ENCODE data around the gene TAAR9.

The TAAR9 gene

GRCh38 chr6:132537977-132538376 is at the start of gene TAAR9:
Gene TAAR9, plus strand, starts transcription at chr6:132538277. Its CDS starts 13 bp downstream, at chr6:132538290.
- in situ Hi-C loops (cut with MboI; ENCODE audit: low sequenced_read_pairs) = no loop called here

- in situ Hi-C loops (cut with MboI; ENCODE audit: low sequenced_read_pairs) = loop anchor here (10.0 kb wide), 1 partner anchor 215 kb away; no protein-coding TSS in a partner anchor
Measured at GRCh38 chr6:132489376-132489775, 48.7 kb upstream of the TAAR9 start.

- in situ Hi-C loops (cut with MboI; ENCODE audit: low sequenced_read_pairs) = no loop called here
Measured at GRCh38 chr6:132490024-132490423, 48.1 kb upstream of the TAAR9 start.

- in situ Hi-C loops (cut with MboI; ENCODE audit: low sequenced_read_pairs) = no loop called here
Measured at GRCh38 chr6:132490478-132491204, 47.4 kb upstream of the TAAR9 start.

- in situ Hi-C loops (cut with MboI; ENCODE audit: low sequenced_read_pairs) = no loop called here
Measured at GRCh38 chr6:132491303-132491702, 46.8 kb upstream of the TAAR9 start.

- in situ Hi-C loops (cut with MboI; ENCODE audit: low sequenced_read_pairs) = no loop called here
Measured at GRCh38 chr6:132491881-132492280, 46.2 kb upstream of the TAAR9 start.

- in situ Hi-C loops (cut with MboI; ENCODE audit: low sequenced_read_pairs) = no loop called here
Measured at GRCh38 chr6:132494954-132495353, 43.1 kb upstream of the TAAR9 start.

GRCh38 chr6:132495604-132496079 is 42.4 kb upstream of the TAAR9 start:
- in situ Hi-C loops (cut with MboI; ENCODE audit: low sequenced_read_pairs) = no loop called here

GRCh38 chr6:132496519-132497180 is 41.4 kb upstream of the TAAR9 start:
- in situ Hi-C loops (cut with MboI; ENCODE audit: low sequenced_read_pairs) = no loop called here

GRCh38 chr6:132498638-132499037 is 39.4 kb upstream of the TAAR9 start:
- in situ Hi-C loops (cut with MboI; ENCODE audit: low sequenced_read_pairs) = no loop called here

GRCh38 chr6:132499757-132500156 is 38.3 kb upstream of the TAAR9 start:
- in situ Hi-C loops (cut with MboI; ENCODE audit: low sequenced_read_pairs) = no loop called here

- in situ Hi-C loops (cut with MboI; ENCODE audit: low sequenced_read_pairs) = no loop called here
Measured at GRCh38 chr6:132504757-132505156, 33.3 kb upstream of the TAAR9 start.

- in situ Hi-C loops (cut with MboI; ENCODE audit: low sequenced_read_pairs) = no loop called here
Measured at GRCh38 chr6:132505158-132505557, 32.9 kb upstream of the TAAR9 start.

GRCh38 chr6:132506461-132506860 is 31.6 kb upstream of the TAAR9 start:
- in situ Hi-C loops (cut with MboI; ENCODE audit: low sequenced_read_pairs) = no loop called here

- in situ Hi-C loops (cut with MboI; ENCODE audit: low sequenced_read_pairs) = no loop called here
Measured at GRCh38 chr6:132506869-132507808, 30.9 kb upstream of the TAAR9 start.

GRCh38 chr6:132511210-132511830 is 26.8 kb upstream of the TAAR9 start:
- in situ Hi-C loops (cut with MboI; ENCODE audit: low sequenced_read_pairs) = no loop called here

- in situ Hi-C loops (cut with MboI; ENCODE audit: low sequenced_read_pairs) = no loop called here
Measured at GRCh38 chr6:132511831-132512220, 26.3 kb upstream of the TAAR9 start.

- in situ Hi-C loops (cut with MboI; ENCODE audit: low sequenced_read_pairs) = no loop called here
Measured at GRCh38 chr6:132512342-132512637, 25.8 kb upstream of the TAAR9 start.

GRCh38 chr6:132512638-132513632 is 25.1 kb upstream of the TAAR9 start, which contains the start of gene STX7:
Gene STX7, minus strand, starts transcription at chr6:132513116. Its CDS starts 9,586 bp downstream, at chr6:132503530.
- in situ Hi-C loops (cut with MboI; ENCODE audit: low sequenced_read_pairs) = no loop called here

Data from HL-60/S4 treated with retinoic acid at 250 ng/mL for 4 days and 3 days (cell line).